Choroid plexus epithelial cell (primary cell): ENCODE measurements around the gene UBE2D1.

Experiments used
- DNase-seq: peaks from one replicate; pipeline ENCODE4 v3.0.0-alpha.2; 2010; ENCODE audit warnings: low read depth
- H3K4me3 ChIP-seq: 2 replicates; pipeline ENCODE4 v1.5.1; 2011; ENCODE audit warnings: low read depth, mild to moderate bottlenecking, control low read depth, low read length, moderate library complexity
- CTCF ChIP-seq: conservative IDR thresholded peaks from 2 replicates; pipeline ENCODE4 v1.5.1; 2011; ENCODE audit warnings: low read depth, mild to moderate bottlenecking, control low read depth, inconsistent platforms, low read length, moderate library complexity

Gene UBE2D1

GRCh38 chr10:58393317-58393716 lies 58.5 kb downstream of the UBE2D1 start:
- DNase-seq, result peak; percentile 50
- peak; percentile 29 for TF ChIP-seq CTCF
- H3K4me3 ChIP-seq, result no peak overlapping the region

- TF ChIP-seq CTCF, result no peak
- no peak for DNase-seq
- no peak overlapping the region for H3K4me3 ChIP-seq
Measured at GRCh38 chr10:58394471-58394870, 59.7 kb downstream of the UBE2D1 start.

DNA sequence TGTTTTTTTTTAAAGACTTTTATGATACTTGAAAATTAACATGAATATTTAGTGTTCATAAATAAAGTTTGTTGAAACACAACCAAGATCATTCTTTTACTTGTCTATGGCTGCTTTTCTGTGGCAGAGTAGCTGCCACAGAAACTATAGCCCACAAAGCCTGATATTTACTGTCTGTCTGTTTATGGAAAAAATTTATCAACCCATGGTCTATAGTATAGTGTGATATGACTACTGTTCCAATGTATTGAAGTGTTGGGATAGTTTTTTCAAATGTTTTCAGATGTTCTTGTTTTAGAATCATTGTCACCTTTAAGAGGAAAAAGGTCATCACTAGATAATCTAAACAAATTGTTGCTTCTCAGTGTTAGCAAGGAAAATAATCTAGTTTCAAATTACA lies 61.3 kb downstream of the UBE2D1 start:
- no peak overlapping the region for H3K4me3 ChIP-seq
- TF ChIP-seq CTCF, result no peak
- DNase-seq, result no peak

DNA sequence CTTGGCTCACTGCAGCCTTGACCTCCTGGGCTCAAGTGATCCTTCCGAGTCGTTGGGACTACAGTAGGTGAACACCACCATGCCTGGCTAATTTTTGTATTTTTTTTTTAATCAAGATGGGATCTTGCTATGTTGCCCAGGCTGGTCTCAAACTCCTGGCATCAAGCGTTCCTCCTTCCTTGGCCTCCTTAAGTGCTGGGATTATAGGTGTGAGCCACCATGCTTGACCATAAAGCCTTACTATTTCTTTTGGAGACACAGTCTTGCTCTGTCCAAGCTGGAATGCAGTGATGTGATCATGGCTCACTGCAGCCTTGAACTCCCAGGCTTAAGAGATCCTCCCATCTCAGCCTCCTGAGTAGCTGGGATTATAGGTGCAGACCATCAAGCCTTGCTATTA lies 63.0 kb downstream of the UBE2D1 start:
- TF ChIP-seq CTCF, result no peak
- H3K4me3 ChIP-seq, result no peak overlapping the region

GRCh38 chr10:58399410-58399809 lies 64.6 kb downstream of the UBE2D1 start:
- no peak for TF ChIP-seq CTCF
- peak; percentile 43 for DNase-seq
- no peak overlapping the region for H3K4me3 ChIP-seq

More for the DNA sequence above, 63.0 kb downstream of the UBE2D1 start:
- DNase-seq, result no peak

DNA sequence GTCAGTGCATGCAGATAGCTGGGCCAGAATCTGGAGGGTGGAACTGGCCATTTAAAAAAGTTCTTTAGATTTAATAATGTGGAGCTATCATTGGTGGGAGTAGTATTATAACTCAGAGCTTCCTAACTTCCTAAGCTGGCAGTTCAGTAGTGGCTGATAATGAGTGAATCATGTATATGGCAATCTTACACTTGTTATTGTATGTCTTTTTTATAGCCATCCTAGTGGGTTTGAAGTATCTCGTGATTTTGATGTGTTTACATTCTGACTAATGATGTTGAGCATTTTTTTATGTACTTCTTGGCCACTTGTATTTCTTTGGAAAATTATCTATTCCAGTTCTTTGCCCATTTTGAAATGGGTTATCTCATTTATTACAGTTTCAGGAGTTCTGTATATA lies 65.8 kb downstream of the UBE2D1 start:
- no peak for DNase-seq
- TF ChIP-seq CTCF, result no peak
- no peak overlapping the region for H3K4me3 ChIP-seq

DNA sequence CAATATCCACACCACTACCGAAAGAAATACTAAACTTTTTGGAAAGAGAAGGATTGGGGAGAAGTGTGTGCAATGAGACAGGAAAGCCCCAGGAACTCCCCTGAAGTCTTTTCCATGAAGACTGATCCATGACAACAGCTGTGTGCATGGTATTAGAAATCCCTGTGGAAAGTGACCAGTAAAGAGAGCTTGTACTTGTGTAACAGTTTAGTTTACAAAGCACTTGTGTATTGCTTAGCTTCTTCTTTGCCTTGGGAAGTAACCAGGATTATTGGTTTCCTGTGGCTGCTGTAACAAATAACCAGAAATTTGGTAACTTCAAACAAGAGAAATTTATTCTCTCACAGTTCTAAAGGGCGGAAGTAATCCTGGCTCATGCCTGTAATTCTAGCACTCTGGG lies 69.2 kb downstream of the UBE2D1 start:
- no peak for DNase-seq
- TF ChIP-seq CTCF, result no peak

More for the DNA sequence above, 69.2 kb downstream of the UBE2D1 start:
- H3K4me3 ChIP-seq, result no peak overlapping the region
